PC-9 (cell line): ENCODE measurements around the gene CLASRP.

ENCODE experiments used
- CTCF ChIP-seq: fragments of 200-600 bp; sonication (generic); conservative IDR thresholded peaks from 2 replicates; pipeline ENCODE4 v1.6.1; 2017; ENCODE audit warnings: mixed run types, antibody characterized with exemption, mild to moderate bottlenecking, moderate library complexity
- EZH2 ChIP-seq: fragments of 200-600 bp; sonication (generic); IDR thresholded peaks from 2 replicates; pipeline ENCODE4 v1.8.0; 2017; ENCODE audit warnings: antibody characterized with exemption, low read depth

- TF ChIP-seq CTCF = no peak
- no peak for TF ChIP-seq EZH2
Observed at GRCh38 chr19:45118106-45118505, 79.3 kb downstream of the CLASRP start.
